Measurements from ENCODE around the gene BARX2. TPM values are rescaled to one million over a fixed set of nuclear protein-coding genes. Genes with fewer than 3 reads are reported as not detected.

The BARX2 gene
- total and polyA plus RNA-seq, 12 donors: 0.01 TPM; not detected in 11

GRCh38 chr11:129457321-129457720, 81.7 kb downstream of the BARX2 start:
- Histone ChIP-seq H3K9me3 (no peaks in the 10 kb centered on the region), H3K27me3 (peaks cover 0 to 10% (median 0%) of the 10 kb centered on the region in 7 donors), H3K27ac (no peak overlapping the region), H3K4me3 (no peak overlapping the region), H3K36me3 (no peaks in the 10 kb centered on the region), H3K4me1 (no peaks in the 10 kb centered on the region)
- WGBS, 2 donors: 51 to 67% methylated on average over 6 of the region's 6 CpGs
- no peak for TF ChIP-seq CTCF (IDR thresholded peaks at IDR 0.05)
- DNase-seq (no peak), ATAC-seq (no peak)
- intact Hi-C loops (cut with DNase I): no loop called here

- no peaks in the 10 kb centered on the region for H3K36me3 ChIP-seq
- no peaks in the 10 kb centered on the region for H3K4me1 ChIP-seq
- intact Hi-C loops (cut with DNase I): no loop called here
- H3K27ac ChIP-seq: no peak overlapping the region
- ATAC-seq (no peak), DNase-seq (no peak)
- TF ChIP-seq CTCF (IDR thresholded peaks at IDR 0.05): no peak
- H3K27me3 ChIP-seq: peaks cover 0 to 10% (median 0%) of the 10 kb centered on the region in 7 donors
- H3K4me3 ChIP-seq: no peak overlapping the region
- 85 to 90% methylated on average over 3 of the region's 3 CpGs for WGBS, 2 donors
- H3K9me3 ChIP-seq: peaks cover 0 to 2% (median 0%) of the 10 kb centered on the region in 11 donors
These were observed 82.6 kb downstream of the BARX2 start for GRCh38 chr11:129458278-129458677.

- DNase-seq: no peak
- peaks cover 0 to 9% (median 0%) of the 10 kb centered on the region in 11 donors for H3K9me3 ChIP-seq
- no peaks in the 10 kb centered on the region for H3K4me1 ChIP-seq
- 72 to 78% methylated on average over 13 of the region's 13 CpGs for WGBS, 2 donors
- no peak for TF ChIP-seq CTCF (IDR thresholded peaks at IDR 0.05)
- H3K27ac ChIP-seq: no peak overlapping the region
- no peak overlapping the region for H3K4me3 ChIP-seq
- H3K27me3 ChIP-seq: peaks cover 0 to 10% (median 0%) of the 10 kb centered on the region in 7 donors
- no peak for ATAC-seq
- H3K36me3 ChIP-seq: no peaks in the 10 kb centered on the region
- intact Hi-C loops (cut with DNase I): no loop called here
These were observed 83.3 kb downstream of the BARX2 start for GRCh38 chr11:129458756-129459535.

- Histone ChIP-seq H3K36me3 (no peaks in the 10 kb centered on the region), H3K4me3 (no peak overlapping the region), H3K27ac (no peak overlapping the region), H3K27me3 (peaks cover 0 to 10% (median 0%) of the 10 kb centered on the region in 7 donors), H3K9me3 (peaks cover 0 to 9% (median 0%) of the 10 kb centered on the region in 11 donors), H3K4me1 (no peaks in the 10 kb centered on the region)
- ATAC-seq: no peak
- TF ChIP-seq CTCF (IDR thresholded peaks at IDR 0.05): no peak
- 83 to 84% methylated on average over 2 of the region's 2 CpGs for WGBS, 2 donors
- DNase-seq: no peak
- intact Hi-C loops (cut with DNase I): no loop called here
These were observed 85.1 kb downstream of the BARX2 start for GRCh38 chr11:129460714-129461113.
